Measurements from ENCODE around the gene PKM. TPM values are rescaled to one million over a fixed set of nuclear protein-coding genes. Genes with fewer than 3 reads are reported as not detected.

The PKM gene
- total RNA-seq, 1 donor from 2014 or later: 879 TPM

DNA sequence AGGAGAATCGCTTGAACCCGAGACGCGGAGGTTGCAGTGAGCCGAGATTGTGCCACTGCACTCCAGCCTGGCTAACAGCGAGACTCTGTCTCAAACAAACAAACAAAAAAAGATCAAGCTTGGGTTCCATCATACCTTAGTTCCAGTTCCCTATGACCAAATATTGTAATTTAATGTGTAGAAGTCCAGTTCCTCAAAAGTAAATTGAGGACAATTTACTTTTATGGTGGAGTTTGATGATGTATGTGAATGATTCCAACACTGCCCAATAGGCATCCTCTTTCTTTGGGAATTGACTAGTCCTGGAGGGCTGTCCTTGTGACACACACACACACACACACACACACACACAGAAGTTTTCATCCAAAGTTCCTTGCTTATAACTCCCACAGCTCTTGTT is 2.8 kb upstream of the PKM start:
- Histone ChIP-seq H3K36me3 (ENCODE audit: control insufficient read depth, insufficient read depth, low read length) (no peaks in the 10 kb centered on the region), H3K27me3 (ENCODE audit: control insufficient read depth, insufficient read depth, low read length) (no peaks in the 10 kb centered on the region), H3K4me3 (ENCODE audit: low read depth, low read length) (no peak overlapping the region)
- DNase-seq (ENCODE audit: low read depth): no peak
- no peak for TF ChIP-seq CTCF (IDR thresholded peaks at IDR 0.05; ENCODE audit: insufficient read depth, low read length, poor library complexity, severe bottlenecking)

DNA sequence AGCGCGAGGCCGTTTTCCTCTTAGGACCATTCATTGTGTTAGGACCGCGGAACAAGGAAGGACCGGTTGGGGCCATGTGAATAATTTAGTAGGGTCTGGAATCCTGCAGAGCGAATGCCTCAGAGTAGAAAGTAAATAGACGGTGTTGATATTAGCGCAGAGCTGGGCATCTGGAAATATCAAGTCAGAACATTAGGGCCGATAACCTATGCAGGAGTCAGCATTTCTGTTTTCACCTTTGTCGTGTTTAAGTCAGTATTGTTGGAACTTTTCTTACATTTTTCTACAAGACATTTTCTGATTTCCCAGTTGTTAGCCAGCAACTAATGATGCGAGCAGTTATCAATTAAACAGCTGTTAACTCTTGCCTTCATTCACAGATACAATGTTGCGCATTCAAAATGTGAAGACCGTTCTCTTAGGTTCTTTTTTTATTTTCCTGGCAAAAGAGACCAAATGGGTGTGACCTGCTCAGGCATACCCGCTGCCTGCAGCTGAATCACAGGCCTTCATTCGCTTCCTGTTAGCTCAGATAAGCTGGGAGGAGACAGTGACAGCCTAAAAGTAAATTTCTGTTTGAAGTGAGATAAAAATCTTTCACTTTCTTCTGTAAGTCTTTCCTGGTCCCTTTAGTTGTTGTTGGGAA is 966 bp upstream of the PKM start:
- H3K27me3 ChIP-seq (ENCODE audit: control insufficient read depth, insufficient read depth, low read length): no peaks in the 10 kb centered on the region
- no peaks in the 10 kb centered on the region for H3K36me3 ChIP-seq (ENCODE audit: control insufficient read depth, insufficient read depth, low read length)
- TF ChIP-seq CTCF (IDR thresholded peaks at IDR 0.05; ENCODE audit: insufficient read depth, low read length, poor library complexity, severe bottlenecking): no peak
- H3K4me3 ChIP-seq (ENCODE audit: low read depth, low read length): peak overlapping the region; percentile 91
- DNase-seq (ENCODE audit: low read depth): peak; percentile 41

DNA sequence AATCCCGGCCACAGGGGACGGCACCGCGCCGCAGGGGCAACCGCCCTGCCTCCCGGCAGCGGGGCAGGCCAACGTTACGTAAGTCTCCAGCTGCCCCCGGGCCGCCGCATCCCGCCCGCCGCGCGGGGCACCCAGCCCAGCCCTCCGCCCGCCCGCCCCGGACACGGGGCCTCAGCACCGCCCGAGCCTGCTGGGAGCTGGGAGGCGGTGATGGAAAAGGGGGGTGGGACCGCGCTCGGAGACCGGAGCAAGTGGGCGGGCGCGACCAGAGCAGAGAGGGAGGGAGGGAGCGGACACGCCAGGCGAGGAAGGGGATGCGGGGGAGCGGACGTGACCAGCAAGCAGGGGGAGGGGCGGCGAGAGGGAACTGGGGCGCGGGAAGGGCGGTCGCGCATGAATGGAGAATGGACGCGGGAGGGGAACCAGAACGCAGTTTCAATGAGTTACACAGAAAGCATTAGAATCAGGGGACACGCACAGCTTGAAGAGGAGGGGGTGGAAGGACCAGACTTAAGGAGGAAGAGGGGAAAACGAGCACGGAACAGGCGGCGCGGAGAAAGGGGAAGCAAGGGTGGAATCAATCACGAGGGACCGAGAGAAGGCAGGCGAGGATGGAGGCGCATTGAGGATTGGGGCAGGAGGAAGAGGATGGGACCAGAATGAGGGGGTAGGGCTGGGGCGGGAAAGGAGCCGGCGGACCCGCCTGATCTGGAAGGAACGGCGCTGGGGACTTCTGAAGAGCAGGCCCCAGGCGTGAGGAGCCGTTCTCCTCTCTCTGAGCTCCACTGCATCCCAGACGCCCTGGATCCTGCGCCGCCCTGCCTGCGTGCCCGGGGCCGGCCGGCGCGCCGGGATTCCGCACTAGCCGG is 559 bp downstream of the PKM start:
- Histone ChIP-seq H3K27me3 (ENCODE audit: control insufficient read depth, insufficient read depth, low read length) (no peaks in the 10 kb centered on the region), H3K4me3 (ENCODE audit: low read depth, low read length) (peak overlapping the region; percentile 91), H3K36me3 (ENCODE audit: control insufficient read depth, insufficient read depth, low read length) (no peaks in the 10 kb centered on the region)
- DNase-seq (ENCODE audit: low read depth): peak; percentile 43
- TF ChIP-seq CTCF (IDR thresholded peaks at IDR 0.05; ENCODE audit: insufficient read depth, low read length, poor library complexity, severe bottlenecking): no peak

DNA sequence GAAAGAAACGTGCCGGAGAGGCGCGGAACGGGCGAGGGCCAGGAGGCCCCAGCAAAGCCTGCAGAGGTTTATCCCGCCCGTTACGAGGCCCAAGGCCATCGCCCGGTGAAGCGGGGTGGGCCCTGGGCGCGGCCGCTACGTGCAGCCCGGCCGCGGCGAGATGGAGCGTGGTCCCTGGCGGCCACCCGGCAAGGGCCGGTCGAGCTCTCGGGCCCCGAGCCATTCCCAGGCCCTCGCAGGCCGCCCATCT is 1.1 kb downstream of the PKM start:
- peak overlapping the region; percentile 91 for H3K4me3 ChIP-seq (ENCODE audit: low read depth, low read length)
- DNase-seq (ENCODE audit: low read depth): no peak

DNA sequence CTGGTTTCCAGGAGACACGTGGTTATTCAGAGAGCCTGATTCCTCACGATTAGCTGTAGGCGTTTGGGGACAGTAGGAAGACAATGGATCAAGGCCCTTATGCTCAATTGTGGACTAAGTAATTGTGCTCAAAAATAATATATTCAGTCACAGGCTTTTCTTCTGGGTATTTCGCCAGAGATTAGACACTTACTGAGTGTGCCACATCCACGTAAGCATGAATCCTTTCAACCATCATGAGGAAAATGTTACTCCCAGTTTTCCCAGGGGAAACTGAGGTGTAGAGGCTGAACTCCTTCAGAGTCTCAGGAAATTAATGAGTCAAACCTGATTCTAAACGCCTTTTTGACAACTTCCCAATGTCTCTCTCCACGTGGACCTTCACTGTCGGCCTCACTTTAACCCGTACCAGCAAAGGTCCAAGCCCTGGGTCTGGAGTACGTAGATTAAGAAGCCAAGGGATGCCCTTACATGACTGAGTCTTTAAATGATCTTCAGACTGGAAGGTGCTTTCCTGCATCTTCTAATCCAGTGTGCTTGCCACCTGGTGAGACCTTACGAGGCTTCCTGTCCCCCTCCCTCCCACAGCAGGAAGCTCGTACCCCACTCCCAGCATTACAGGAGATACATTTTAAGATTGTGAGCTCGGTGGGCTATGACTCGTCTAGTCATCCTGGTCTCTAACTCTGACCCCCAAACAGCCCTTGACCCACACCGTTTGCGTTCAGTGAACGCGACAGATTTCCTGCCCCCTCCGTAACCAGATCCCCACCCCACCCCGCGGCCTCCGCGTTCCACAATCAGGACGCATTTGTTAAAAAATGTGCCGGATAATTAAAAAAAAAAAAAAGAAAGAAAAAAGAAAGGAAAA is 1.7 kb downstream of the PKM start:
- DNase-seq (ENCODE audit: low read depth): no peak
- no peak for TF ChIP-seq CTCF (IDR thresholded peaks at IDR 0.05; ENCODE audit: insufficient read depth, low read length, poor library complexity, severe bottlenecking)
- peak overlapping the region; percentile 91 for H3K4me3 ChIP-seq (ENCODE audit: low read depth, low read length)
- no peaks in the 10 kb centered on the region for H3K27me3 ChIP-seq (ENCODE audit: control insufficient read depth, insufficient read depth, low read length)
- H3K36me3 ChIP-seq (ENCODE audit: control insufficient read depth, insufficient read depth, low read length): no peaks in the 10 kb centered on the region

More for the DNA sequence above, 1.1 kb downstream of the PKM start:
- no peaks in the 10 kb centered on the region for H3K27me3 ChIP-seq (ENCODE audit: control insufficient read depth, insufficient read depth, low read length)
- TF ChIP-seq CTCF (IDR thresholded peaks at IDR 0.05; ENCODE audit: insufficient read depth, low read length, poor library complexity, severe bottlenecking): no peak
- H3K36me3 ChIP-seq (ENCODE audit: control insufficient read depth, insufficient read depth, low read length): no peaks in the 10 kb centered on the region
